ENCODE data around the gene MAGEB1.

Gene MAGEB1

DNA sequence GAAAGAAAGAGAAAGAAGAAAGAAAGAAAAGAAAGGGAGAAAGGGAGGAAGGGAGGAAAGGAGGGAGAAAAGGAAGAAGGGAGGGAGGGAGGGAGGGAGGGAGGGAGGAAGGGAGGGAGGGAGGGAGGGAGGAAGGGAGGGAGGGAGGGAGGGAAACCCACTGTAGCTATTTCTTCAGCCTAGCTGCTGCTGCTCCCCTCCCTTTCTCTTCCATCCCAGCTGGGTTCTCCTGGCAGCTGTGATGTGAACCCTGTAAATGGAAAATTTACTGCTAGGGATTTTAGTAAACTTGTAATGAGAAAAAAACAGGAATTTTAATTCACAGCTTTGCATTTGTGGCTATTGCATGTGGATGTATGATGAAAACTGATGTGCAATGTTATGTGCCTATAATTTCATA lies 54.3 kb downstream of the MAGEB1 start:
- TF ChIP-seq, protein P1, sequence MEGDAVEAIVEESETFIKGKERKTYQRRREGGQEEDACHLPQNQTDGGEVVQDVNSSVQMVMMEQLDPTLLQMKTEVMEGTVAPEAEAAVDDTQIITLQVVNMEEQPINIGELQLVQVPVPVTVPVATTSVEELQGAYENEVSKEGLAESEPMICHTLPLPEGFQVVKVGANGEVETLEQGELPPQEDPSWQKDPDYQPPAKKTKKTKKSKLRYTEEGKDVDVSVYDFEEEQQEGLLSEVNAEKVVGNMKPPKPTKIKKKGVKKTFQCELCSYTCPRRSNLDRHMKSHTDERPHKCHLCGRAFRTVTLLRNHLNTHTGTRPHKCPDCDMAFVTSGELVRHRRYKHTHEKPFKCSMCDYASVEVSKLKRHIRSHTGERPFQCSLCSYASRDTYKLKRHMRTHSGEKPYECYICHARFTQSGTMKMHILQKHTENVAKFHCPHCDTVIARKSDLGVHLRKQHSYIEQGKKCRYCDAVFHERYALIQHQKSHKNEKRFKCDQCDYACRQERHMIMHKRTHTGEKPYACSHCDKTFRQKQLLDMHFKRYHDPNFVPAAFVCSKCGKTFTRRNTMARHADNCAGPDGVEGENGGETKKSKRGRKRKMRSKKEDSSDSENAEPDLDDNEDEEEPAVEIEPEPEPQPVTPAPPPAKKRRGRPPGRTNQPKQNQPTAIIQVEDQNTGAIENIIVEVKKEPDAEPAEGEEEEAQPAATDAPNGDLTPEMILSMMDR (conservative IDR thresholded peaks at IDR 0.05) = no peak
- TF ChIP-seq ZFX (IDR thresholded peaks at IDR 0.05) = no peak
- no peak overlapping the region for H3K27ac ChIP-seq

Data from C4-2B (cell line).